GM23338 (cell line): ENCODE data around the gene CYP2W1. TPM values are rescaled to one million over a fixed set of nuclear protein-coding genes. Genes with fewer than 3 reads are reported as not detected.

Experiments used
- ATAC-seq: fragments of 200-7000 bp; cut with Tn5 transposase; 3 replicates; pipeline ENCODE4 v1.9.1; 2020
- DNase-seq: peaks from one replicate; pipeline ENCODE4 v3.0.0-alpha.2; 2015; ENCODE audit warnings: low spot score
- H2AFZ ChIP-seq: fragments of 200-600 bp; sonication (generic); 2 replicates; pipeline ENCODE4 v1.8.0; 2016; ENCODE audit warnings: antibody characterized with exemption, mild to moderate bottlenecking, moderate library complexity
- H3F3A ChIP-seq: fragments of 200-600 bp; sonication (generic); replicated peaks from 2 replicates; pipeline ENCODE4 v1.8.0; 2017; ENCODE audit warnings: antibody characterized with exemption, mixed run types, low read depth
- H3K27ac ChIP-seq: fragments of 200-600 bp; sonication (generic); 2 replicates; pipeline ENCODE4 v1.6.1; 2016; ENCODE audit warnings: low read depth
- H3K27me3 ChIP-seq: fragments of 200-600 bp; sonication (generic); 2 replicates; pipeline ENCODE4 v1.8.0; 2016; ENCODE audit warnings: mild to moderate bottlenecking, mixed run types, moderate library complexity; ENCODE audit not compliant: insufficient read depth
- H3K36me3 ChIP-seq: fragments of 200-600 bp; sonication (generic); 2 replicates; pipeline ENCODE4 v1.8.0; 2016; ENCODE audit warnings: mild to moderate bottlenecking; ENCODE audit not compliant: insufficient read depth
- H3K4me1 ChIP-seq: fragments of 200-600 bp; sonication (generic); 2 replicates; pipeline ENCODE4 v1.8.0; 2016; ENCODE audit warnings: mild to moderate bottlenecking, moderate library complexity; ENCODE audit not compliant: insufficient read depth
- H3K4me2 ChIP-seq: fragments of 200-600 bp; sonication (generic); 2 replicates; pipeline ENCODE4 v1.7.1; 2017; ENCODE audit warnings: mixed run types
- H3K4me3 ChIP-seq: fragments of 200-600 bp; sonication (generic); 2 replicates; pipeline ENCODE4 v1.6.1; 2016; ENCODE audit warnings: mixed run types
- H3K79me2 ChIP-seq: fragments of 200-600 bp; sonication (generic); replicated peaks from 2 replicates; pipeline ENCODE4 v1.8.0; 2017; ENCODE audit warnings: mild to moderate bottlenecking; ENCODE audit not compliant: insufficient read depth
- H3K9me2 ChIP-seq: fragments of 200-600 bp; sonication (generic); 2 replicates; pipeline ENCODE4 v1.8.0; 2017; ENCODE audit not compliant: insufficient read depth
- H4K20me1 ChIP-seq: fragments of 200-600 bp; sonication (generic); replicated peaks from 2 replicates; pipeline ENCODE4 v1.8.0; 2017; ENCODE audit warnings: mild to moderate bottlenecking; ENCODE audit not compliant: insufficient read depth
- H3K27ac Mint-ChIP-seq: 2 replicates; pipeline ENCODE4 v1.8.0; 2020; ENCODE audit warnings: inconsistent platforms, mild to moderate bottlenecking, moderate library complexity, mixed read lengths
- H3K27me3 Mint-ChIP-seq: 3 replicates; pipeline ENCODE4 v1.8.0; 2022; ENCODE audit warnings: low read depth, mild to moderate bottlenecking, moderate library complexity, mixed read lengths, inconsistent platforms; ENCODE audit not compliant: insufficient read depth, poor library complexity
- H3K36me3 Mint-ChIP-seq: 3 replicates; pipeline ENCODE4 v1.8.0; 2021; ENCODE audit warnings: low read depth, mild to moderate bottlenecking, inconsistent platforms, moderate library complexity, mixed read lengths
- H3K4me1 Mint-ChIP-seq: 3 replicates; pipeline ENCODE4 v1.8.0; 2020; ENCODE audit warnings: mild to moderate bottlenecking, inconsistent platforms, mixed read lengths
- H3K4me3 Mint-ChIP-seq: 3 replicates; pipeline ENCODE4 v1.8.0; 2021; ENCODE audit warnings: moderate library complexity, mild to moderate bottlenecking, inconsistent platforms, mixed read lengths
- H3K9me3 Mint-ChIP-seq: 3 replicates; pipeline ENCODE4 v1.8.0; 2020; ENCODE audit warnings: moderate library complexity, mild to moderate bottlenecking, inconsistent platforms, mixed read lengths
- CTCF ChIP-seq, 2 experiments: fragments of 200-600 bp in 1 of 2; sonication (generic) in 1 of 2; conservative IDR thresholded peaks; 2 replicates each; pipeline versions ENCODE4 v1.5.1 to v1.6.1; 2016 to 2017; ENCODE audit warnings: antibody characterized with exemption in 2 of 2, low read depth in 2 of 2, mild to moderate bottlenecking in 2 of 2, moderate library complexity in 1 of 2
- ETS1 ChIP-seq: IDR thresholded peaks from 2 replicates; pipeline ENCODE4 v1.6.1; 2016; ENCODE audit warnings: antibody characterized with exemption
- EZH2 ChIP-seq: fragments of 200-600 bp; sonication (generic); IDR thresholded peaks from one replicate; pipeline ENCODE4 v1.8.0; 2017; ENCODE audit warnings: antibody characterized with exemption, mild to moderate bottlenecking, low read depth; ENCODE audit not compliant: unreplicated experiment
- EZH2phosphoT487 ChIP-seq: fragments of 200-600 bp; sonication (generic); IDR thresholded peaks from one replicate; pipeline ENCODE4 v1.8.1; 2018; ENCODE audit warnings: antibody characterized with exemption; ENCODE audit not compliant: unreplicated experiment
- REST ChIP-seq: IDR thresholded peaks from one replicate; pipeline ENCODE4 v1.6.1; 2018; ENCODE audit warnings: antibody characterized with exemption; ENCODE audit not compliant: unreplicated experiment
- STAT1 ChIP-seq: IDR thresholded peaks from one replicate; pipeline ENCODE4 v1.6.1; 2016; ENCODE audit warnings: antibody characterized with exemption; ENCODE audit not compliant: unreplicated experiment
- ZNF114 ChIP-seq: fragments of 250-450 bp; sonication (Bioruptor Pico); IDR thresholded peaks from 2 replicates; pipeline ENCODE4 v1.5.0; 2020; ENCODE audit warnings: mild to moderate bottlenecking, moderate library complexity
- ZNF331 ChIP-seq: fragments of 250-450 bp; sonication (Bioruptor Pico); IDR thresholded peaks from 2 replicates; pipeline ENCODE4 v1.5.0; 2020; ENCODE audit warnings: low read depth, mild to moderate bottlenecking, moderate library complexity
- polyA plus RNA-seq: library from polyadenylated mRNA; unstranded; fragments of >200 nt; fragmentation: Nextera tagmentation; extraction: Ambion mirVana; gene quantifications from 2 replicates; pipeline ENCODE4 v1.2.1, GENCODE V29; 2016
- total RNA-seq: library from RNA; depleted of rRNA; stranded (reverse); fragments of >200 nt; shearing (Covaris generic); gene quantifications from 2 replicates; pipeline ENCODE4 v1.2.3, GENCODE V29; 2014

The CYP2W1 gene
- total and polyA plus RNA-seq, 2 experiments from 2014 or later = not detected

- TF ChIP-seq EZH2phosphoT487 = no peak
- no peak for TF ChIP-seq CTCF (conservative IDR thresholded peaks at IDR 0.05; ENCODE audit: low read depth in 2 of 2)
- no peak for TF ChIP-seq ZNF114 (CRISPR knock-in tag)
- TF ChIP-seq EZH2 = no peak
These were observed 663 bp downstream of the CYP2W1 start (continued) for GRCh38 chr7:983616-984071.

- Histone ChIP-seq H3F3A (no peaks in the 10 kb centered on the region), H3K4me1 (no peaks in the 10 kb centered on the region), H3K79me2 (no peaks in the 10 kb centered on the region), H3K27ac (no peak overlapping the region), H4K20me1 (no peaks in the 10 kb centered on the region), H2AFZ (no peak overlapping the region), H3K27me3 (no peaks in the 10 kb centered on the region), H3K4me2 (no peak overlapping the region), H3K9me2 (no peaks in the 10 kb centered on the region), H3K36me3 (no peaks in the 10 kb centered on the region), H3K4me3 (no peak overlapping the region)
- Mint-ChIP-seq H3K9me3 (no peaks in the 10 kb centered on the region), H3K27me3 (peaks cover under 1% of the 10 kb centered on the region), H3K4me1 (peaks cover 2% of the 10 kb centered on the region; the same call in 2 of the 3 replicates), H3K27ac (no peak overlapping the region), H3K36me3 (no peaks in the 10 kb centered on the region), H3K4me3 (no peak overlapping the region)
- TF ChIP-seq ZNF331 (CRISPR knock-in tag) (no peak), ZNF114 (CRISPR knock-in tag) (no peak), EZH2 (no peak), CTCF (conservative IDR thresholded peaks at IDR 0.05; ENCODE audit: low read depth in 2 of 2) (no peak), REST (no peak), STAT1 (no peak), ETS1 (no peak)
- DNase-seq = no peak
- ATAC-seq = no peak
These were observed 1.6 kb downstream of the CYP2W1 start for GRCh38 chr7:984361-985126.
